ENCODE measurements around the gene ECM1. TPM values are rescaled to one million over a fixed set of nuclear protein-coding genes. Genes with fewer than 3 reads are reported as not detected.

The ECM1 gene
- polyA plus RNA-seq, 1 experiment, result 122 TPM

- CTCF ChIA-PET, result interaction anchor here (1.4 to 1.6 kb wide), 2 partner anchors 45 to 47 kb away, joined by 3 to 4 read pairs; no protein-coding TSS in a partner anchor
Measured at GRCh38 chr1:150514260-150514659, 6.4 kb downstream of the ECM1 start.

DNA sequence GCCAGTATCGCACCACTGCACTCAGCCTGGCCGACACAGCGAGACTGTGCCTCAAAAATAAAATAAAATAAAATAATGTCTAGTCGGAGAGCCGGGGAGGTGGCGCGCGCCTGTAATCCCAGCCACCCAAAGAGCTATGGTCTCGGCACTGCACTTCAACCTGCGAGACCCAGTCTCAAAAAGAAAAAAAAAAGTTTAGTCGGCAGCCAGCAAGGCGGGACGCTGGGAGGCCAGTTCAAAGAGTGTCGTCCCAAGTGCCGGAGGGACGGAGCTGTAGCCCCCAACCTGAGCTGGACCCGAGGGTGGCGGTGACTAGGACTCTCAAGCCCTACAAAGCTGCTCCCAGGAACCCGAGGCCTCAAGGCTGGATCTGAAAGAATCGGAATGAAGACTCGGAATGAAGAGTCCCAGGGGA, 7.0 kb downstream of the ECM1 start:
- TF ChIP-seq, protein P1, sequence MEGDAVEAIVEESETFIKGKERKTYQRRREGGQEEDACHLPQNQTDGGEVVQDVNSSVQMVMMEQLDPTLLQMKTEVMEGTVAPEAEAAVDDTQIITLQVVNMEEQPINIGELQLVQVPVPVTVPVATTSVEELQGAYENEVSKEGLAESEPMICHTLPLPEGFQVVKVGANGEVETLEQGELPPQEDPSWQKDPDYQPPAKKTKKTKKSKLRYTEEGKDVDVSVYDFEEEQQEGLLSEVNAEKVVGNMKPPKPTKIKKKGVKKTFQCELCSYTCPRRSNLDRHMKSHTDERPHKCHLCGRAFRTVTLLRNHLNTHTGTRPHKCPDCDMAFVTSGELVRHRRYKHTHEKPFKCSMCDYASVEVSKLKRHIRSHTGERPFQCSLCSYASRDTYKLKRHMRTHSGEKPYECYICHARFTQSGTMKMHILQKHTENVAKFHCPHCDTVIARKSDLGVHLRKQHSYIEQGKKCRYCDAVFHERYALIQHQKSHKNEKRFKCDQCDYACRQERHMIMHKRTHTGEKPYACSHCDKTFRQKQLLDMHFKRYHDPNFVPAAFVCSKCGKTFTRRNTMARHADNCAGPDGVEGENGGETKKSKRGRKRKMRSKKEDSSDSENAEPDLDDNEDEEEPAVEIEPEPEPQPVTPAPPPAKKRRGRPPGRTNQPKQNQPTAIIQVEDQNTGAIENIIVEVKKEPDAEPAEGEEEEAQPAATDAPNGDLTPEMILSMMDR (IDR thresholded peaks at IDR 0.05; ENCODE audit: low read depth, low read length), result no peak
- Histone ChIP-seq H3K27me3 (ENCODE audit: control insufficient read depth, insufficient read depth, low read length) (no peaks in the 10 kb centered on the region), H3K4me3 (ENCODE audit: low read depth, low read length) (peak overlapping the region; percentile 59), H3K27ac (ENCODE audit: low read depth, low read length) (peak overlapping the region; percentile 47), H3K9me3 (ENCODE audit: control insufficient read depth, insufficient read depth, low read length) (no peaks in the 10 kb centered on the region)
- DNase-seq (ENCODE audit: low read depth, low spot score), result no peak
- ChIA-PET CTCF (interaction anchor here (1.6 to 3.4 kb wide), 3 partner anchors 18 to 46 kb away, joined by 3 to 26 read pairs (median 7); no protein-coding TSS in a partner anchor), POLR2A (interaction anchor here (1.0 to 2.1 kb wide), 7 partner anchors 9 to 47 kb away, joined by 3 to 12 read pairs (median 5); partner anchors contain the start of gene TARS2)

More at GRCh38 chr1:150514260-150514659, 6.4 kb downstream of the ECM1 start:
- DNase-seq (ENCODE audit: low read depth, low spot score), result no peak
- Histone ChIP-seq H3K9me3 (ENCODE audit: control insufficient read depth, insufficient read depth, low read length) (no peaks in the 10 kb centered on the region), H3K27ac (ENCODE audit: low read depth, low read length) (no peak overlapping the region), H3K27me3 (ENCODE audit: control insufficient read depth, insufficient read depth, low read length) (no peaks in the 10 kb centered on the region), H3K4me3 (ENCODE audit: low read depth, low read length) (no peak overlapping the region)
- POLR2A ChIA-PET, result no interaction called here
- TF ChIP-seq, protein P1 (IDR thresholded peaks at IDR 0.05; ENCODE audit: low read depth, low read length), result no peak

GRCh38 chr1:150515328-150516049, 7.6 kb downstream of the ECM1 start, which contains the start of gene FALEC:
Gene FALEC (plus strand): TSS chr1:150515752.
- POLR2A ChIA-PET, result interaction anchor here (0.5 to 2.1 kb wide), 11 partner anchors 8 to 64 kb away, joined by 3 to 12 read pairs (median 5); partner anchors contain the start of genes ECM1, MCL1 and TARS2

GRCh38 chr1:150516050-150516591, 8.2 kb downstream of the ECM1 start:
- CTCF ChIA-PET, result interaction anchor here (0.7 to 3.4 kb wide), 5 partner anchors 17 to 296 kb away, joined by 3 to 26 read pairs (median 5); no protein-coding TSS in a partner anchor
- DNase-seq (ENCODE audit: low read depth, low spot score), result no peak
- TF ChIP-seq, protein P1 (IDR thresholded peaks at IDR 0.05; ENCODE audit: low read depth, low read length), result 0 out of 2 replicates have a peak, but pooled peaks have one; percentile 21
- POLR2A ChIA-PET, result interaction anchor here (0.5 to 2.1 kb wide), 10 partner anchors 8 to 64 kb away, joined by 3 to 12 read pairs (median 6); partner anchors contain the start of genes ECM1, MCL1 and TARS2
- Histone ChIP-seq H3K27me3 (ENCODE audit: control insufficient read depth, insufficient read depth, low read length) (no peaks in the 10 kb centered on the region), H3K4me3 (ENCODE audit: low read depth, low read length) (peak overlapping the region; percentile 66), H3K27ac (ENCODE audit: low read depth, low read length) (peak overlapping the region; percentile 1), H3K9me3 (ENCODE audit: control insufficient read depth, insufficient read depth, low read length) (no peaks in the 10 kb centered on the region)

More at GRCh38 chr1:150515328-150516049, 7.6 kb downstream of the ECM1 start, which contains the start of gene FALEC:
- H3K9me3 ChIP-seq (ENCODE audit: control insufficient read depth, insufficient read depth, low read length), result no peaks in the 10 kb centered on the region
- H3K27me3 ChIP-seq (ENCODE audit: control insufficient read depth, insufficient read depth, low read length), result no peaks in the 10 kb centered on the region
- H3K4me3 ChIP-seq (ENCODE audit: low read depth, low read length), result peak within 1 kb of the TSS; percentile 66
- DNase-seq (ENCODE audit: low read depth, low spot score), result peak; percentile 89
- TF ChIP-seq, protein P1 (IDR thresholded peaks at IDR 0.05; ENCODE audit: low read depth, low read length), result no peak
- CTCF ChIA-PET, result interaction anchor here (0.7 to 3.4 kb wide), 5 partner anchors 17 to 297 kb away, joined by 3 to 26 read pairs (median 5); no protein-coding TSS in a partner anchor
- H3K27ac ChIP-seq (ENCODE audit: low read depth, low read length), result peak within 1 kb of the TSS; percentile 47
